Mesendoderm (in vitro differentiated cells): ENCODE results near the gene BIK.
"Not testable (repeated sequence)": the region's sequence is repeated elsewhere in the genome, so short reads cannot be mapped to it uniquely, and the experiment has no call there.

Experiments
- DNase-seq: peaks from one replicate; pipeline ENCODE4 v3.0.0; 2013
- H2AK5ac ChIP-seq: 2 replicates; pipeline ENCODE4 v1.6.1; 2013; ENCODE audit warnings: low read length, inconsistent platforms
- H2BK120ac ChIP-seq: 2 replicates; pipeline ENCODE4 v1.6.1; 2013; ENCODE audit warnings: low read depth, mild to moderate bottlenecking, low read length, moderate library complexity, mixed read lengths
- H2BK15ac ChIP-seq: replicated peaks from 2 replicates; pipeline ENCODE4 v1.6.1; 2013; ENCODE audit warnings: low read depth, mild to moderate bottlenecking, moderate library complexity
- H2BK5ac ChIP-seq: 2 replicates; pipeline ENCODE4 v1.6.1; 2013; ENCODE audit warnings: low read length, inconsistent platforms
- H3K18ac ChIP-seq: 2 replicates; pipeline ENCODE4 v1.6.1; 2013; ENCODE audit warnings: mild to moderate bottlenecking, low read length, mixed read lengths
- H3K23ac ChIP-seq: one replicate; pipeline ENCODE4 v1.6.1; 2013; ENCODE audit warnings: low read length
- H3K27ac ChIP-seq: 2 replicates; pipeline ENCODE4 v1.5.1; 2013; ENCODE audit warnings: low read depth, mild to moderate bottlenecking, inconsistent platforms, low read length, moderate library complexity
- H3K27me3 ChIP-seq: 2 replicates; pipeline ENCODE4 v1.6.1; 2013; ENCODE audit warnings: low read length, control low read depth, mild to moderate bottlenecking, inconsistent platforms; ENCODE audit not compliant: insufficient read depth, poor library complexity
- H3K36me3 ChIP-seq: 2 replicates; pipeline ENCODE4 v1.6.1; 2013; ENCODE audit warnings: low read length, inconsistent platforms; ENCODE audit not compliant: control insufficient read depth, insufficient read depth
- H3K4ac ChIP-seq: one replicate; pipeline ENCODE4 v1.6.1; 2013; ENCODE audit warnings: low read depth, mild to moderate bottlenecking, low read length, moderate library complexity
- H3K4me1 ChIP-seq: 2 replicates; pipeline ENCODE4 v1.6.1; 2013; ENCODE audit warnings: low read depth, low read length, inconsistent platforms; ENCODE audit not compliant: control insufficient read depth
- H3K4me2 ChIP-seq: 2 replicates; pipeline ENCODE4 v1.6.1; 2013; ENCODE audit warnings: low read length
- H3K4me3 ChIP-seq: 2 replicates; pipeline ENCODE4 v1.5.1; 2013; ENCODE audit warnings: mild to moderate bottlenecking, low read length
- H3K56ac ChIP-seq: one replicate; pipeline ENCODE4 v1.6.1; 2013; ENCODE audit warnings: low read length
- H3K79me1 ChIP-seq: 2 replicates; pipeline ENCODE4 v1.6.1; 2013; ENCODE audit warnings: low read length, inconsistent platforms
- H3K79me2 ChIP-seq: 2 replicates; pipeline ENCODE4 v1.6.1; 2013; ENCODE audit warnings: mild to moderate bottlenecking, low read length; ENCODE audit not compliant: control insufficient read depth, insufficient read depth
- H3K9ac ChIP-seq: 2 replicates; pipeline ENCODE4 v1.6.1; 2013; ENCODE audit warnings: low read length, inconsistent platforms
- H4K5ac ChIP-seq: one replicate; pipeline ENCODE4 v1.6.1; 2013; ENCODE audit warnings: low read length
- H4K8ac ChIP-seq: one replicate; pipeline ENCODE4 v1.6.1; 2013; ENCODE audit warnings: low read depth, mild to moderate bottlenecking, control low read depth, low read length, moderate library complexity
- WGBS: extraction: QIAGEN DNeasy Blood & Tissue Kit; methylation state at CpG from one replicate; pipeline ENCODE4 v1.1.7; 2013; ENCODE audit warnings: low lambda C conversion rate, missing lambda C conversion rate; ENCODE audit not compliant: insufficient coverage; ENCODE audit errors: extremely low coverage; 5-methylcytosine and 5-hydroxymethylcytosine counted together

The BIK gene

DNA sequence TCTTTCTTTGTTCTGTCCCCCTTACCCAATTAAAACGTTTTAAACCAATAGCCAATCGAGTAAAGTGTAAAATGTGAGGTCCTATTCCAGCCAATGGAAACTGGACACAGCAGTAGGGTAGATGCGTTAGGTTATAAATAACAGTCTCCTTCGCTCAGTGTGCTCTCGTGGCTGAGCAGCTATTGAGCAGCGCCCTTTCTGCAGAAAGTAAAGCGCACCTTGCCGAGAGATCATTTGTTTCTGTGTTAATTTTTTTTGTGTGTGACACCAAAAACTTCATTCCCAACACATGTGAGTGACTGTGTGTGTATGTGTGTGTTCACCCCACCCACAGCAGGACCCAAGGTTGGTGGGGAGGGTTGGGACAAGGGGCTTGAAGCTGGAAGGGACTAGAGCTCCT, 14.1 kb upstream of the BIK start:
- Histone ChIP-seq H3K27ac (no peak overlapping the region), H2BK15ac (no peak overlapping the region), H3K56ac (no peak overlapping the region), H4K5ac (no peak overlapping the region), H3K9ac (no peak overlapping the region), H3K4me3 (no peak overlapping the region), H3K4me2 (no peak overlapping the region), H4K8ac (no peak overlapping the region), H3K36me3 (no peaks in the 10 kb centered on the region), H3K27me3 (no peaks in the 10 kb centered on the region), H3K18ac (no peak overlapping the region), H3K79me1 (no peaks in the 10 kb centered on the region), H3K79me2 (no peaks in the 10 kb centered on the region), H3K23ac (no peak overlapping the region), H2BK5ac (no peak overlapping the region), H3K4me1 (no peaks in the 10 kb centered on the region), H2BK120ac (no peak overlapping the region), H2AK5ac (no peak overlapping the region), H3K4ac (no peak overlapping the region)
- no CpG with 5 or more reads among the region's 8 CpGs for WGBS
- DNase-seq = no peak

DNA sequence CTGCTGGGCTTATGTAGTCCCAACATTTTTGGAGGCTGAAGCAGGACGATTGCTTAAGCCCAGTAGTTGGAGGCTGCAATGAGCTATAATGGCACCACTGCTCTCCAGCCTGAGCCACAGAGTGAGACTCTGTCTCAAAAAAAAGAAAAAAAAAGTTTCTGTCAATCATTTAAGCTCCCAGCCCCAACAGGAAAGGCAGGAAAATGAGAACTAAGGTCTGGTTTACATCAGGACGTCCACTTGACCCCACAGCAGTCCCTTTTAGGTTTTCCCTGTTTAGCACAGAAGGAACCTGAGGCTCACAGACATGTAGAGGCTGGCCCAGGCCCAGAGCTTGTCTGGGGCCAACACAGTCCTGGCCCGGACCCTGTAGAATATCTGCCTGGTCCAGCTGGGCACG, 12.2 kb upstream of the BIK start:
- no peaks in the 10 kb centered on the region for H3K79me1 ChIP-seq
- no peak overlapping the region for H3K4ac ChIP-seq
- no peak overlapping the region for H2BK120ac ChIP-seq
- DNase-seq = no peak
- H3K27me3 ChIP-seq = no peaks in the 10 kb centered on the region
- H3K4me1 ChIP-seq = no peaks in the 10 kb centered on the region
- H3K36me3 ChIP-seq = no peaks in the 10 kb centered on the region
- no peak overlapping the region for H3K23ac ChIP-seq
- H2BK15ac ChIP-seq = no peak overlapping the region
- H3K27ac ChIP-seq = no peak overlapping the region
- no peak overlapping the region for H3K18ac ChIP-seq
- H3K4me2 ChIP-seq = no peak overlapping the region
- WGBS = no CpG with 5 or more reads among the region's 4 CpGs
- no peak overlapping the region for H3K56ac ChIP-seq
- no peak overlapping the region for H4K5ac ChIP-seq
- H3K9ac ChIP-seq = no peak overlapping the region
- no peaks in the 10 kb centered on the region for H3K79me2 ChIP-seq
- no peak overlapping the region for H4K8ac ChIP-seq
- H2AK5ac ChIP-seq = no peak overlapping the region
- H2BK5ac ChIP-seq = no peak overlapping the region
- no peak overlapping the region for H3K4me3 ChIP-seq

DNA sequence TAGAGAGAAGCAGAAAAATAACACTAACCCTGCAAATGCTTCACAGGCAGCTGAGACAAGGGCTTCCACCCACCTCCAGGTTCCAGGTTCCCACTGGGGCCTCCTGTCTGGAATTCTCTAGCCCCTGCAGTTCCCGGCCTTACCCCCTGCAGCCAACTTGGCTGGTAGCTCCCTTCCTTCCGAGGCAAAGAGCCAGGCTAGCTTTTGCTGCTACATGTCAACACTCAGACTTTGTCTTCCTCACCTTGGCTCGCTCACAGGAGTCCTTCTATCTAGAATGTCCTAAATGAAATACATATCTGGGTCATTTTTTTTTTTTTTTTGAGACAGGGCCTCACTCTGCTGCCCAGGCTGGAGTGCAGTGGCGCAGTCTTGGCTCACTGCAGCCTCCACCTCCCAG, 11.5 kb upstream of the BIK start:
- no peak for DNase-seq
- Histone ChIP-seq H3K27me3 (no peaks in the 10 kb centered on the region), H3K36me3 (no peaks in the 10 kb centered on the region), H3K79me1 (no peaks in the 10 kb centered on the region), H3K9ac (no peak overlapping the region), H4K8ac (no peak overlapping the region), H3K27ac (no peak overlapping the region), H3K4me2 (no peak overlapping the region), H2AK5ac (no peak overlapping the region), H3K18ac (no peak overlapping the region), H3K23ac (no peak overlapping the region), H3K4me3 (no peak overlapping the region), H3K4ac (no peak overlapping the region), H3K4me1 (no peaks in the 10 kb centered on the region), H3K56ac (no peak overlapping the region), H2BK120ac (no peak overlapping the region), H3K79me2 (no peaks in the 10 kb centered on the region), H2BK5ac (no peak overlapping the region), H4K5ac (no peak overlapping the region), H2BK15ac (no peak overlapping the region)
- WGBS = no CpG with 5 or more reads among the region's 4 CpGs

DNA sequence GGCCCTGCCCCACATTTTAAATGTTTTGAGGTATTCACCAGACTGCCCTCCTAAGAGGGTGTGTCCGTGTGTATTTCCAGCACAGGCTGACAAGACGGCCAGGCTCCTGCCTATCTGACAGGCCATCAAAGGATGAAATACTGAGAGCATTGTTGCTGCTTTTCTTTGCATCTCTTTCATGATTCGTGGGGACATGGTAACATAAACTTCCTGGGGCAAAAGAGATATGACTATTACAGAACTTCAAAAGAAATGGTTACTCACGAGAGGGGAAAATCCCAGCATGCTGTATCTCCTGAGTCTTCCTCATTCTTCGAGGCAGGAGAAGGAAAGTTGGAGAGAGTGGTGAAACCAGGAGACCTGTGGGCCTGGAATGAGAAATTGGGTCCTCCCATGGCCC, 10.3 kb upstream of the BIK start:
- no peak overlapping the region for H4K5ac ChIP-seq
- no peak overlapping the region for H3K27ac ChIP-seq
- no peak overlapping the region for H3K23ac ChIP-seq
- no peaks in the 10 kb centered on the region for H3K27me3 ChIP-seq
- H3K18ac ChIP-seq = no peak overlapping the region
- H3K36me3 ChIP-seq = no peaks in the 10 kb centered on the region
- H2BK15ac ChIP-seq = no peak overlapping the region
- H2BK5ac ChIP-seq = no peak overlapping the region
- no peaks in the 10 kb centered on the region for H3K4me1 ChIP-seq
- H3K4ac ChIP-seq = no peak overlapping the region
- no peak for DNase-seq
- H3K79me1 ChIP-seq = no peaks in the 10 kb centered on the region
- no peak overlapping the region for H3K4me3 ChIP-seq
- H3K9ac ChIP-seq = no peak overlapping the region
- no peaks in the 10 kb centered on the region for H3K79me2 ChIP-seq
- no CpG with 5 or more reads among the region's 5 CpGs for WGBS
- H3K4me2 ChIP-seq = no peak overlapping the region
- H2BK120ac ChIP-seq = no peak overlapping the region
- no peak overlapping the region for H3K56ac ChIP-seq
- H4K8ac ChIP-seq = no peak overlapping the region
- H2AK5ac ChIP-seq = no peak overlapping the region

DNA sequence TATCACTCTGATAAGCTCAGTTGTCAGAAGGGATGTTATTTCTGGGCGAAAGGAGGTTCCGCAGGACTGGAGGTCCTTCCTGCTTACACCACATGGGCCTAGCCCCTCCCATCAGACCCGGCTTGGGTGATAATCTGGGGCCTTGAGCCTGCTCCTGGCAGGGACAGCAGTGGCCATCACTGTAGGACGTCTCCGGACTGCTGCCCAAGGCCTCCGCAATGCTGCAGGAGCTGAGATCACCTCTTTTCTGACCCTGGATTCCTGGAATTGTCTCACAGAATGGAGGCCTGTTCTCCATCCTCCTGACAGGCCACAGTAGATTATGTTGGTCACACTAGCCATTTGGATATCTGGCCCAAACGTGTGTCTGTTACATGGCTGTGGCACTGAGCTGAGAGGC, 9.2 kb upstream of the BIK start:
- no peak overlapping the region for H3K4me2 ChIP-seq
- H3K9ac ChIP-seq = no peak overlapping the region
- no peaks in the 10 kb centered on the region for H3K4me1 ChIP-seq
- no peak for DNase-seq
- no peak overlapping the region for H2BK5ac ChIP-seq
- no peak overlapping the region for H4K5ac ChIP-seq
- no peaks in the 10 kb centered on the region for H3K27me3 ChIP-seq
- no peak overlapping the region for H3K27ac ChIP-seq
- H3K23ac ChIP-seq = no peak overlapping the region
- H3K56ac ChIP-seq = no peak overlapping the region
- no CpG with 5 or more reads among the region's 7 CpGs for WGBS
- no peak overlapping the region for H3K4ac ChIP-seq
- H2BK120ac ChIP-seq = no peak overlapping the region
- no peak overlapping the region for H2BK15ac ChIP-seq
- no peaks in the 10 kb centered on the region for H3K79me1 ChIP-seq
- H3K79me2 ChIP-seq = no peaks in the 10 kb centered on the region
- H3K4me3 ChIP-seq = no peak overlapping the region
- no peaks in the 10 kb centered on the region for H3K36me3 ChIP-seq
- no peak overlapping the region for H3K18ac ChIP-seq
- no peak overlapping the region for H4K8ac ChIP-seq
- H2AK5ac ChIP-seq = no peak overlapping the region

DNA sequence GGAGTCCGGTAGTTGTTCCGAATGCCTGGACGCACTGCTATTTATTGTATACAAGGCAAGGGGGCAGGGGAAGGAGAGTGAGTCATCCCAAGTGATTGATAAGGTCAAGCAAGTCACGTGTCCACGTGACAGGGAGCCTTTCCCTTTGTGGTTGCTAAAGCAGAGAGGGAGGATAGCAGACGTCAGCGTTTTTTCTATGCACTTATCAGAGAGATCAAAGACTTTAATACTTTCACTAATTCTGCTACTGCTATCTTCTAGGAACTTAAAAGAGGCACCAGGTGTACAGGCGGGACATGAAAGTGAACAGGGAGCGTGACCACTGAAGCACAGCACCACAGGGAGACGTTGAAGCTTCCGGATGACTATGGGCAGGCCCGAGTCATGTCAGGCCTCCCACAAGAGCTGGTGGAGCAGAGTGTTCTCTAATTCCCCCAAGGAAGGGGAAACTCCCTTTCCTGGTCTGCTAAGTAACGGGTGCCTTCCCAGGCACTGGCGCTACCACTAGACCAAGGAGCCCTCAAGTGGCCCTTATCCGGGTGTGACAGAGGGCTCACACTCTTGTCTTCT, 6.4 kb upstream of the BIK start:
- not testable (repeated sequence) for H3K4me3 ChIP-seq, H4K5ac ChIP-seq, H3K79me2 ChIP-seq, H2BK5ac ChIP-seq, H3K27me3 ChIP-seq, DNase-seq, H3K36me3 ChIP-seq, H3K4ac ChIP-seq, H3K56ac ChIP-seq, H3K9ac ChIP-seq, H2BK15ac ChIP-seq, H3K79me1 ChIP-seq, H3K27ac ChIP-seq, H3K4me2 ChIP-seq, H3K23ac ChIP-seq, H3K18ac ChIP-seq, H4K8ac ChIP-seq, H3K4me1 ChIP-seq, H2BK120ac ChIP-seq, H2AK5ac ChIP-seq
- no CpG with 5 or more reads among the region's 15 CpGs for WGBS
